H9 (cell line): ENCODE data around the gene KCNH4. TPM values are rescaled to one million over a fixed set of nuclear protein-coding genes. Genes with fewer than 3 reads are reported as not detected.

Experiments used
- DNase-seq: peaks from one replicate; pipeline ENCODE4 v3.0.0-alpha.2; 2017
- H2AFZ ChIP-seq: one replicate; pipeline ENCODE4 v1.6.1; 2013; ENCODE audit warnings: mild to moderate bottlenecking, low read length, control low read depth, moderate library complexity
- H2AK5ac ChIP-seq: 2 replicates; pipeline ENCODE4 v1.6.1; 2013; ENCODE audit warnings: low read length, control low read depth, mixed read lengths; ENCODE audit not compliant: insufficient read length
- H2BK120ac ChIP-seq: one replicate; pipeline ENCODE4 v1.6.1; 2013; ENCODE audit warnings: low read depth, mild to moderate bottlenecking, low read length, control low read depth, inconsistent platforms; ENCODE audit not compliant: poor library complexity, severe bottlenecking
- H2BK12ac ChIP-seq: 2 replicates; pipeline ENCODE4 v1.6.1; 2013; ENCODE audit warnings: low read length, control low read depth, mixed read lengths, low read depth; ENCODE audit not compliant: insufficient read length
- H2BK15ac ChIP-seq: 2 replicates; pipeline ENCODE4 v1.6.1; 2013; ENCODE audit warnings: low read depth, low read length, control low read depth
- H2BK20ac ChIP-seq: one replicate; pipeline ENCODE4 v1.6.1; 2013; ENCODE audit warnings: low read depth, mild to moderate bottlenecking, low read length, control low read depth, inconsistent platforms; ENCODE audit not compliant: poor library complexity, severe bottlenecking
- H2BK5ac ChIP-seq: 2 replicates; pipeline ENCODE4 v1.6.1; 2013; ENCODE audit warnings: low read length, control low read depth, mixed read lengths; ENCODE audit not compliant: insufficient read length
- H3K14ac ChIP-seq: 2 replicates; pipeline ENCODE4 v1.6.1; 2013; ENCODE audit warnings: low read length, control low read depth; ENCODE audit not compliant: insufficient read depth
- H3K18ac ChIP-seq: 2 replicates; pipeline ENCODE4 v1.6.1; 2013; ENCODE audit warnings: low read depth, mild to moderate bottlenecking, mixed read lengths, low read length, control low read depth; ENCODE audit not compliant: insufficient read length
- H3K23ac ChIP-seq: 2 replicates; pipeline ENCODE4 v1.6.1; 2013; ENCODE audit warnings: low read length, control low read depth, mixed read lengths, low read depth; ENCODE audit not compliant: insufficient read length
- H3K23me2 ChIP-seq: 2 replicates; pipeline ENCODE4 v1.6.1; 2013; ENCODE audit warnings: low read depth, mild to moderate bottlenecking, mixed read lengths, low read length, control low read depth; ENCODE audit not compliant: insufficient read length, poor library complexity, severe bottlenecking
- H3K27ac ChIP-seq: 2 replicates; pipeline ENCODE4 v1.5.1; 2013; ENCODE audit warnings: low read length, control low read depth, mixed read lengths, low read depth; ENCODE audit not compliant: insufficient read length
- H3K27me3 ChIP-seq: 2 replicates; pipeline ENCODE4 v1.6.1; 2013; ENCODE audit warnings: low read length, control low read depth, inconsistent platforms; ENCODE audit not compliant: insufficient read depth
- H3K4ac ChIP-seq: 2 replicates; pipeline ENCODE4 v1.6.1; 2013; ENCODE audit warnings: low read depth, mild to moderate bottlenecking, control low read depth, inconsistent platforms, low read length, moderate library complexity
- H3K4me1 ChIP-seq: 2 replicates; pipeline ENCODE4 v1.6.1; 2013; ENCODE audit warnings: low read length, control low read depth, inconsistent platforms; ENCODE audit not compliant: insufficient read depth
- H3K4me2 ChIP-seq: 2 replicates; pipeline ENCODE4 v1.6.1; 2013; ENCODE audit warnings: low read length, control low read depth, mixed read lengths; ENCODE audit not compliant: insufficient read length, insufficient read depth
- H3K56ac ChIP-seq: 2 replicates; pipeline ENCODE4 v1.6.1; 2013; ENCODE audit warnings: low read depth, mild to moderate bottlenecking, mixed read lengths, low read length, control low read depth; ENCODE audit not compliant: insufficient read length
- H3K79me1 ChIP-seq: 2 replicates; pipeline ENCODE4 v1.6.1; 2013; ENCODE audit warnings: low read depth, mild to moderate bottlenecking, moderate library complexity, low read length, control low read depth, inconsistent platforms; ENCODE audit not compliant: insufficient read depth, poor library complexity, severe bottlenecking
- H3K79me2 ChIP-seq: 2 replicates; pipeline ENCODE4 v1.6.1; 2013; ENCODE audit warnings: low read length, control low read depth, inconsistent platforms; ENCODE audit not compliant: insufficient read depth
- H3K9ac ChIP-seq: 2 replicates; pipeline ENCODE4 v1.6.1; 2013; ENCODE audit warnings: low read length, control low read depth, mixed read lengths; ENCODE audit not compliant: insufficient read length; ENCODE audit errors: extremely low read depth
- H3K9me3 ChIP-seq: one replicate; pipeline ENCODE4 v1.6.1; 2013; ENCODE audit warnings: low read depth, low read length, inconsistent platforms; ENCODE audit not compliant: control insufficient read depth
- H3T11ph ChIP-seq: one replicate; pipeline ENCODE4 v1.6.1; 2013; ENCODE audit warnings: mild to moderate bottlenecking, low read length, control low read depth, inconsistent platforms
- H4K20me1 ChIP-seq: one replicate; pipeline ENCODE4 v1.6.1; 2013; ENCODE audit not compliant: control insufficient read depth, insufficient read length, insufficient read depth
- H4K5ac ChIP-seq: 2 replicates; pipeline ENCODE4 v1.6.1; 2013; ENCODE audit warnings: low read depth, mild to moderate bottlenecking, mixed read lengths, low read length, control low read depth; ENCODE audit not compliant: insufficient read length
- H4K8ac ChIP-seq: replicated peaks from 2 replicates; pipeline ENCODE4 v1.6.1; 2013; ENCODE audit warnings: low read length, control low read depth, mixed read lengths, low read depth; ENCODE audit not compliant: insufficient read length
- H4K91ac ChIP-seq: 2 replicates; pipeline ENCODE4 v1.6.1; 2013; ENCODE audit warnings: low read depth, mild to moderate bottlenecking, moderate library complexity, mixed read lengths, low read length, control low read depth; ENCODE audit not compliant: insufficient read length
- H3K27ac Mint-ChIP-seq, 3 experiments: 2 replicates in 2 of 3; 3 replicates in 1 of 3; pipeline ENCODE4 v1.8.0; 2020 to 2021; ENCODE audit warnings: mixed read lengths in 3 of 3, mild to moderate bottlenecking in 1 of 3, moderate library complexity in 1 of 3
- H3K27me3 Mint-ChIP-seq: 2 replicates; pipeline ENCODE4 v1.8.0; 2021; ENCODE audit warnings: low read depth, mild to moderate bottlenecking, moderate library complexity, mixed read lengths
- H3K36me3 Mint-ChIP-seq, 3 experiments: 2 replicates in 2 of 3; 3 replicates in 1 of 3; pipeline ENCODE4 v1.8.0; 2020 to 2021; ENCODE audit warnings: low read depth in 3 of 3, mixed read lengths in 3 of 3; ENCODE audit not compliant: insufficient read depth in 1 of 3
- H3K4me1 Mint-ChIP-seq, 2 experiments: 2 replicates each; pipeline ENCODE4 v1.8.0; 2020; ENCODE audit warnings: mixed read lengths in 2 of 2
- H3K4me3 Mint-ChIP-seq, 2 experiments: 2 replicates in 1 of 2; 3 replicates in 1 of 2; pipeline ENCODE4 v1.8.0; 2020 to 2021; ENCODE audit warnings: mild to moderate bottlenecking in 2 of 2, mixed read lengths in 2 of 2, moderate library complexity in 1 of 2
- H3K9me3 Mint-ChIP-seq, 2 experiments: 2 replicates in 1 of 2; 3 replicates in 1 of 2; pipeline ENCODE4 v1.8.0; 2020; ENCODE audit warnings: mild to moderate bottlenecking in 2 of 2, mixed read lengths in 2 of 2, moderate library complexity in 1 of 2
- WGBS: extraction: QIAGEN DNeasy Blood & Tissue Kit; methylation state at CpG from one replicate; pipeline ENCODE4 v1.1.7; 2013; ENCODE audit warnings: missing lambda C conversion rate, low lambda C conversion rate, mixed read lengths; ENCODE audit not compliant: insufficient read length; ENCODE audit errors: extremely low coverage; 5-methylcytosine and 5-hydroxymethylcytosine counted together
- total RNA-seq: library from RNA; stranded (reverse); gene quantifications from 2 replicates; pipeline ENCODE4 v1.2.1, GENCODE V29; 2021
- TF ChIP-seq, protein P1 (sequence below): fragments of 200-600 bp; sonication (generic); conservative IDR thresholded peaks from 3 replicates; pipeline ENCODE4 v1.8.0; 2021; ENCODE audit warnings: antibody characterized with exemption, mild to moderate bottlenecking

Gene KCNH4
- total RNA-seq, 1 experiment from 2014 or later = not detected

DNA sequence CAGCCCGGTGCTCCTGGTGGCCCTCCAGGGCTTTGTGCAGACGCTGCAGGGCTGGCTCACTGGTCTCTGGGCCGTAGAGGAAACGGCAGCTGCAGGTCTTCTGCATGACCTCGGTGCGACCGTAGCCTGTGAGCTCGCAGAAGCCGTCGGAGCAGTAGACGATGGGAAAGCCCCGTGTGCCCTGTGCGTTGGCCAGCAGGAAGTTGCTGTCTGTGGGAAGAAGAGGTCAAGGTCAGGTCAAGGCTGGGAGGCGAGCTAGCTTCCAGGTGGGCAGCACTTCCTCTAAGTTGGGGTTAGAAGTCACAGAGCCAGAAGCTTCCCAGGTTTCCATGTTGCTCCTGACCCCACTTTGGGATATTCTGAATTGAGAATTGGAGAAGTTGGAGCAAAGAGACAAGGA lies 2.1 kb downstream of the KCNH4 start:
- Histone ChIP-seq H3K27me3 (peaks cover 8% of the 10 kb centered on the region; the same call in 1 of the 2 replicates), H3T11ph (no peak overlapping the region), H3K9ac (no peak overlapping the region), H3K4me2 (no peak overlapping the region), H3K79me1 (no peaks in the 10 kb centered on the region), H2AK5ac (no peak overlapping the region), H4K91ac (no peak overlapping the region), H4K8ac (no peak overlapping the region), H3K14ac (no peak overlapping the region; the same call in 1 of the 2 replicates), H2BK12ac (no peak overlapping the region), H3K18ac (no peak overlapping the region), H2BK15ac (no peak overlapping the region), H2BK120ac (no peak overlapping the region), H3K56ac (no peak overlapping the region), H3K27ac (no peak overlapping the region), H2AFZ (no peak overlapping the region), H4K5ac (no peak overlapping the region), H4K20me1 (peaks cover 3% of the 10 kb centered on the region), H2BK20ac (no peak overlapping the region), H3K9me3 (no peaks in the 10 kb centered on the region), H3K4ac (no peak overlapping the region), H3K4me1 (peaks cover 3% of the 10 kb centered on the region; the same call in 1 of the 2 replicates), H3K23me2 (peaks cover 16% of the 10 kb centered on the region), H2BK5ac (no peak overlapping the region), H3K23ac (no peak overlapping the region), H3K79me2 (no peaks in the 10 kb centered on the region)
- Mint-ChIP-seq H3K4me3 (no peak overlapping the region; a peak in 1 of 5 replicates), H3K9me3 (no peaks in the 10 kb centered on the region; a peak in 1 of 5 replicates), H3K36me3 (no peaks in the 10 kb centered on the region; a peak in 1 of 7 replicates), H3K27me3 (peaks cover 54% of the 10 kb centered on the region), H3K27ac (no peak overlapping the region), H3K4me1 (peaks cover 18 to 20% of the 10 kb centered on the region in 2 experiments)
- no CpG with 5 or more reads among the region's 14 CpGs for WGBS
- no peak for DNase-seq
- TF ChIP-seq, protein P1, sequence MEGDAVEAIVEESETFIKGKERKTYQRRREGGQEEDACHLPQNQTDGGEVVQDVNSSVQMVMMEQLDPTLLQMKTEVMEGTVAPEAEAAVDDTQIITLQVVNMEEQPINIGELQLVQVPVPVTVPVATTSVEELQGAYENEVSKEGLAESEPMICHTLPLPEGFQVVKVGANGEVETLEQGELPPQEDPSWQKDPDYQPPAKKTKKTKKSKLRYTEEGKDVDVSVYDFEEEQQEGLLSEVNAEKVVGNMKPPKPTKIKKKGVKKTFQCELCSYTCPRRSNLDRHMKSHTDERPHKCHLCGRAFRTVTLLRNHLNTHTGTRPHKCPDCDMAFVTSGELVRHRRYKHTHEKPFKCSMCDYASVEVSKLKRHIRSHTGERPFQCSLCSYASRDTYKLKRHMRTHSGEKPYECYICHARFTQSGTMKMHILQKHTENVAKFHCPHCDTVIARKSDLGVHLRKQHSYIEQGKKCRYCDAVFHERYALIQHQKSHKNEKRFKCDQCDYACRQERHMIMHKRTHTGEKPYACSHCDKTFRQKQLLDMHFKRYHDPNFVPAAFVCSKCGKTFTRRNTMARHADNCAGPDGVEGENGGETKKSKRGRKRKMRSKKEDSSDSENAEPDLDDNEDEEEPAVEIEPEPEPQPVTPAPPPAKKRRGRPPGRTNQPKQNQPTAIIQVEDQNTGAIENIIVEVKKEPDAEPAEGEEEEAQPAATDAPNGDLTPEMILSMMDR = no peak
